Activated T-cell treated with anti-CD3 and anti-CD28 coated beads, Interleukin-2, amount 50 U/mL, for 4 hours (primary cell): ENCODE data around the gene TPD52L2. TPM values are rescaled to one million over a fixed set of nuclear protein-coding genes. Genes with fewer than 3 reads are reported as not detected.

Experiments
- ATAC-seq, 2 donors: fragments of 200-7000 bp; cut with Tn5 transposase; one replicate each; pipeline ENCODE4 v1.10.0; 2021
- DNase-seq: peaks from one replicate; pipeline ENCODE4 v3.0.0-alpha.2; 2020
- H3K27me3 Mint-ChIP-seq: one replicate; pipeline ENCODE4 v1.8.0; 2021; ENCODE audit warnings: low read depth, mixed read lengths
- H3K36me3 Mint-ChIP-seq: one replicate; pipeline ENCODE4 v1.8.0; 2022; ENCODE audit warnings: mixed read lengths; ENCODE audit not compliant: insufficient read depth
- H3K4me1 Mint-ChIP-seq: one replicate; pipeline ENCODE4 v1.8.0; 2021; ENCODE audit warnings: low read depth, mixed read lengths
- H3K4me3 Mint-ChIP-seq: one replicate; pipeline ENCODE4 v1.8.0; 2021; ENCODE audit warnings: mild to moderate bottlenecking, moderate library complexity, mixed read lengths
- H3K9me3 Mint-ChIP-seq: one replicate; pipeline ENCODE4 v1.8.0; 2021; ENCODE audit warnings: mixed read lengths
- total RNA-seq, 3 donors: library from RNA; stranded (reverse); gene quantifications; one replicate each; pipeline ENCODE4 v1.2.1, GENCODE V29; 2021

TPD52L2 gene
- 10 to 100 TPM; 87.4 to 95.0 (median 89.3) TPM for total RNA-seq

DNA sequence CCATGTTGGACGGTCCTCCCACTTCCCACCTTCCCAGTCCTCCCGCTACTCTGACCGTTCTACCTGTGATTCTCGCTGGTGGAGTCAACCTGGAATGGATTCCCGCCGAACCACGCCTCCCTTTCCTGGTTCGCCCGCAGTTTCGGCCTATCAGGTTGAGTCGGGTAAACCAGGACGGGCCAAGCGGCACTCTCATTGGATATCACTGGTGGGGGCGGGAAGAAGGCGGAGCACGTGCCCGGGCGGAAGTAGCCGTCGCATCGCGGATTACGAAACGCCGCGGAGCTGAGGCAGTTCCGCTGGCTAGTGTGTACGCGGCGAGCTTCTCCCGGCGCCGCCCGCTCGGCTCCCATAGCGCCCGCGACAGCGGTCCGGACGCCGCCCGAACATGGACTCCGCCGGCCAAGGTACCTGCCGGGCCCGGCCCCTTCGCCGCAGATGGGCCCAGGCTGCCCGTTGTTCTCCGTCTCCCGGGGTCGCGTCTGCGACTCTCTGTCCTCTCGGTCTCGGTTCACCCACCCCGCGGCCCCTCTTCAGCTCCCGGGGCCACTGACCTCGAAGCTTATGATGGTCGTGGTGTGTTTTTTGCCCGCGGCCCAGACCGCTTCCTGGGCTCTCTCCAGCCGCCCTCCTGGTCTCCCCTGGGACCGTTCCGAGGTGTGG lies at the start of gene TPD52L2:
TPD52L2 (plus strand) TSS at position 293 of the 663 bp plus-strand sequence; CDS start at position 389, 96 bp downstream.
- DNase-seq (peak; percentile 96), ATAC-seq (peak; percentile 85 to 88)
- Mint-ChIP-seq H3K36me3 (peaks cover 20% of the 10 kb centered on the region), H3K4me3 (peak within 1 kb of the TSS; percentile 88), H3K9me3 (no peaks in the 10 kb centered on the region), H3K4me1 (peaks cover 23% of the 10 kb centered on the region), H3K27me3 (no peaks in the 10 kb centered on the region)

DNA sequence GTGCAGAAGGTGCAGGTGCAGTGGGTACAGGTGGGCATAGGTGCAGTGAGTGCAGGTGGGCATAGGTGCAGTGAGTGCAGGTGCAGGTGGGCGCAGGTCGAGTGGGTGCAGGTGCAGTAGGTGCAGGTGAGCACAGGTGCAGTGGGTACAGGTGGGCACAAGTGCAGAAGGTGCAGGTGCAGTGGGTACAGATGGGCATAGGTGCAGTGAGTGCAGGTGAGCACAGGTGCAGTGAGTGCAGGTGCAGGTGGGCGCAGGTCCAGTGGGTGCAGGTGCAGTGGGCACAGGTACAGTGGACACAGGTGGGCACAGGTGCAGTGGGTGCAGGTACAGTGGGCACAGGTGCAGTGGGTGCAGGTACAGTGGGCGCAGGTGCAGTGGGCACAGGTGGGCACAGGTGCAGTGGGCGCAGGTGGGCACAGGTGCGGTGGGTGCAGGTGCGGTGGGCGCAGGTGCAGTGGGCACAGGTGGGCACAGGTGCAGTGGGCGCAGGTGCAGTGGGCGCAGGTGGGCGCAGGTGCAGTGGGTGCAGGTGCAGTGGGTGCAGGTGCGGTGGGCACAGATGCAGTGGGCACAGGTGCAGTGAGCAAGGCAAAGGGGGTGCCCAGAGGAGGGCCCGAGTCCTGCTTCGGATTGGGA lies 49.3 kb upstream of the TPD52L2 start:
- ATAC-seq (no peak), DNase-seq (no peak)
- H3K27me3 Mint-ChIP-seq: no peaks in the 10 kb centered on the region
- H3K9me3 Mint-ChIP-seq: no peaks in the 10 kb centered on the region
- no peak overlapping the region for H3K4me3 Mint-ChIP-seq
- H3K36me3 Mint-ChIP-seq: no peaks in the 10 kb centered on the region
- H3K4me1 Mint-ChIP-seq: no peaks in the 10 kb centered on the region

DNA sequence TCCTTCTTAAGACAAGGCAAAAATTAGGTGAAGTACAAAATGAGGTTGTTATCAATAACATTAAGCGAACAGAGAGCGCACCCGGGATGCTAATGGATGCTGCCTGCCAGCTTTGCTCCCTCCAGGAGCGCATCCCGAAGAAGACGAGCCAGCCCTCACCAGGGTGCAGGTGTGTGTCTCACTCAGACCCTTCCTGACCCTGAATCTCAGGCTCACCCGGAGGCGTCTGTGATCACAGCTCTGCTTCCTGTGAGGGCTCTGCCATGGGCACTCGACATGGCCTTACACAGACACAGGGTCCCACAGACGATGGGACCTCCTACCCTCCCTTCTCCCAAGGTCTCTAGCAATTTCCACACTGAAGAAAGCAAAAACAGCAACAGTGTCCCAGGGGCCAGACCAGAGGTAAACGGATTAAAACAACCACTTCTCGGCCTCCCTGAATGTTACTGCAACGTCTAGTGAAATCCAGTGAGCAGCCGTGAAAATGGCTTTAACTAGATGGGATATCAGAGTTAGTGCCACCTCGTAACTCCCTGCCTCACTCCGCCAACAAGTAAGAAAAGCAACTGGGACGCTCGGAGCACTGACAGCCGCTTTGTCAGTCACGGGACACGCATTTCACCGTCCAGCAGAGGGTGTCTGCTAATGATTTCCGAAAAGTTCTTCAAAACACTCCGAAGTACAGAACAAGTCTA lies 45.7 kb upstream of the TPD52L2 start:
- DNase-seq: no peak
- Mint-ChIP-seq H3K9me3 (no peaks in the 10 kb centered on the region), H3K4me1 (no peaks in the 10 kb centered on the region), H3K27me3 (peaks cover 12% of the 10 kb centered on the region), H3K36me3 (no peaks in the 10 kb centered on the region), H3K4me3 (peak overlapping the region; percentile 16)
- ATAC-seq: no peak

DNA sequence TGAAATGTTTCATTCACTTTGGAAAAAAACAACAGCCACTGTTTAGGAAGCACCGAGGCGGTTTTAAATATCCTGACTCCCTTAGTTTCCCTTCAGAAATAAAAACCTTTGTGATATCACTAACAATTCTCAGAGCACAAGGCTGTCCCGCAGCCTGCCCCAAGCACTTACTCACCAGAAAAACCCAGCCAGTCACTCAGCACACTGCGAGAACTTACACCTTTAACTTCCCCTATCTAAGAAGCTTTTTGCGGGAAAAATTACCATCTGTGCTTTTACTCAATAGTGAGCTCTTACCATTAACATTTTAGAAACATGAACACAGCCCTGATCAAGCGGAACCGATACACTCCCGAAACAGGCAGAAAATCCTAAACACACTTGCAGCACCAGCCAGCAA lies 43.3 kb upstream of the TPD52L2 start:
- Mint-ChIP-seq H3K4me3 (no peak overlapping the region), H3K27me3 (peaks cover 30% of the 10 kb centered on the region), H3K9me3 (no peaks in the 10 kb centered on the region), H3K36me3 (no peaks in the 10 kb centered on the region), H3K4me1 (peaks cover 2% of the 10 kb centered on the region)
- ATAC-seq (no peak), DNase-seq (no peak)

DNA sequence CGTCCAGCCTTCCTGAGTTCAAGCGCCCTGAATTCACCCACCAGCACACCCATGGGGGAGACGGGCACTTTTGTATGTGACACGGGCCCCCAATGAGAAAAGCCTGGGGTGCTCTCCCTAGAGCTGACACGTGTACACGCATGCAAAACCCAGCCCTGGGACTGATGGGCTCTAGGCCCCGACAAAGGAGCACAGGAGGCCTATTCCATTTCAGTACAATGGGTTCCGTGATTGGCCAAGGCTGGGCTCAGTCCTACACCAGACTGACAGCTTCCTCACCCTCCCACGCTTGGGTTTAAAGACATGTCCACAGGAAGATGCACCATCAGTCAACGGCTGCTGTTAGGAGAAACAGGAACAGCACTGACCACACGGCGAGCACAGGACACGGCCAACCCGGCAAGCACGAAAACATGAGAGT lies 42.8 kb upstream of the TPD52L2 start:
- Mint-ChIP-seq H3K9me3 (no peaks in the 10 kb centered on the region), H3K27me3 (peaks cover 33% of the 10 kb centered on the region), H3K4me3 (no peak overlapping the region), H3K4me1 (peaks cover 2% of the 10 kb centered on the region), H3K36me3 (no peaks in the 10 kb centered on the region)
- DNase-seq (no peak), ATAC-seq (no peak)

DNA sequence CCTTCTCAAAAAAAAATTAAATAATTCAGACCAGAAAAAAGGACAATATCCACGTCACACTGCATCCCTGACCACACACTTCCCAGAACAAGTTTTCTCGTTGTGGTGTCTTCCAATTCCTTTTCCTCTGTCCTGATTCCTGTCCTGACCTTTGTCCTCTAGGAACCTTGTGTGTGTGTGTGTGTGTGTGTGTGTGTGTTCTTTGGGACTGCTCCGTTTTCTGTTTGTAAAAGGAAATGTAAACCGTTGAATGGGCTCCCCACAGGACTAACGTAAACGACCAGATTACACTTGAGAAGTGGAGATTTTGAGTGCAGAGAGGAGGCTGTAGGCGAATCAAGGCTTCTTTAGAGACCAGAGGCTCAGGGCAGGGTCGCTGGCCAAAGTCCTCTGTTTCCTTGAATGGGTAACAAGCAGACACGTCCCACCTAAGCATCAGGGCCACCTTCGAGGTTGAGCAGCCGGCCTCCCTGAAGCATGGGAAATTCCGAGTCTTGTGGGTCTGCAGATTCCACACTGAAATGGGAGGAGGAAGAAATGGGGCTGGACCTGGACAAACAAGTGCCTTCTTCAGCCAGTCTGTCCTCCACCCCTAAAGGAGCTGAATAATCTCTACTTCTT lies 41.3 kb upstream of the TPD52L2 start:
- peaks cover 2% of the 10 kb centered on the region for H3K4me1 Mint-ChIP-seq
- peaks cover 44% of the 10 kb centered on the region for H3K27me3 Mint-ChIP-seq
- no peaks in the 10 kb centered on the region for H3K36me3 Mint-ChIP-seq
- no peak for ATAC-seq
- H3K4me3 Mint-ChIP-seq: no peak overlapping the region
- no peak for DNase-seq
- H3K9me3 Mint-ChIP-seq: no peaks in the 10 kb centered on the region

DNA sequence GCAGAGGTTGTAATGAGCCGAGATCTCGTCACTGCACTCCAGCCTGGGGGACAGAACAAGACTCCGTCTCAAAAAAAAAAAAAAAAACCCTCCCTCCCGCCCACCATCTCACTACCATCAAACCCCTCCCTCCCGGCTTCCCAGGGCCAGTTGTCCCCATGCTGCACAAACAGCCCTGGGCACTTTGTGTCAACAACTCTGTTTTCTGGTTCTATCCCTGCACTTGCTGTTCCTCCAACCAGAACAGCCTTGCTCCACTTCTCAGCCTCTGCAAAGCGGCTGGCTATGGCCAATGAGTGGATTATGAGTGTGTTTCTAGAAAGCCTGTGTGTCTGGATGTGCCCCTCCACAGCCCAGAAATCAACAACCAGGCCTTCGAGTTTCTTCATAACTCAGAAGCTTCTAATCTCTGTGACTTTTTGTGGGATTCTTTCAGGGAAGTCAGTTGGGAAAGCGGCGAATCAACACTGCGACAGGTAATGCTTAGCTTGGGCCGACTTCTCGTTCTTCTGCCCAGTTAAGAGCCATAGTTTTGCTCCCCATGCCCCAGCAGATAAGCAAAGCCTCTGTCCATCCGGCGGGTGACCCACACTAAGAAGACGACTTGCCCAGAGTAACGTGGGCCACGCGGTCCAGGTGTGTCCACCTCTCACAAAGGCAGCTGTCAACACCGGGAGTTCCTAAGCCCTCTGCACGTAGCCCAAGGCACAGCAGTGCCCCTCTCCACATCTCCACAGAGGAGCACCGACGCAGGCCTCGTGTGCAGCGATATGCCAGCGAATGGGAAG lies 39.5 kb upstream of the TPD52L2 start:
- H3K4me3 Mint-ChIP-seq: no peak overlapping the region
- peaks cover 13% of the 10 kb centered on the region for H3K4me1 Mint-ChIP-seq
- H3K36me3 Mint-ChIP-seq: no peaks in the 10 kb centered on the region
- ATAC-seq (no peak), DNase-seq (no peak)
- peaks cover 57% of the 10 kb centered on the region for H3K27me3 Mint-ChIP-seq
- no peaks in the 10 kb centered on the region for H3K9me3 Mint-ChIP-seq

DNA sequence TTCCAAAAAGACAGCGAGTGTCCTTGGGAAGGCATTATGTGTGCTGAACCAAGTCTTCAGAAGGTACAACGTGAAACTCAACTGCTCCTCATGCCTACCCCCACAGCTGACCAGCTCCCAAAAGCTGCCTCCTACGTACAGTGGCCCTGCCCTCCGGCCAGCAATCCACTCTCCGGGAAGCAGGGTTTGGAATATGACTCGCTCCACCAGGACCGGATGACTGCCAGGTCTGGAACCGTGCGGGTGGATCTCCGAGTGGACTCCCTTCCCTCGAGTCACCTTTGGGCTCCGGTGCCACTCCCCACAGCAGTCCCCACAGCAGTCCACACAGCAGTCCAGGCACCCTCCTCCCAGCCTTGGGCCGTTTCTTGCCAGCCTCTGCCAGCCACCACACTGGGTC lies 38.3 kb upstream of the TPD52L2 start:
- no peaks in the 10 kb centered on the region for H3K9me3 Mint-ChIP-seq
- H3K27me3 Mint-ChIP-seq: peaks cover 56% of the 10 kb centered on the region
- ATAC-seq: no peak
- H3K4me3 Mint-ChIP-seq: no peak overlapping the region
- no peak for DNase-seq
- peaks cover 13% of the 10 kb centered on the region for H3K4me1 Mint-ChIP-seq
- H3K36me3 Mint-ChIP-seq: no peaks in the 10 kb centered on the region

DNA sequence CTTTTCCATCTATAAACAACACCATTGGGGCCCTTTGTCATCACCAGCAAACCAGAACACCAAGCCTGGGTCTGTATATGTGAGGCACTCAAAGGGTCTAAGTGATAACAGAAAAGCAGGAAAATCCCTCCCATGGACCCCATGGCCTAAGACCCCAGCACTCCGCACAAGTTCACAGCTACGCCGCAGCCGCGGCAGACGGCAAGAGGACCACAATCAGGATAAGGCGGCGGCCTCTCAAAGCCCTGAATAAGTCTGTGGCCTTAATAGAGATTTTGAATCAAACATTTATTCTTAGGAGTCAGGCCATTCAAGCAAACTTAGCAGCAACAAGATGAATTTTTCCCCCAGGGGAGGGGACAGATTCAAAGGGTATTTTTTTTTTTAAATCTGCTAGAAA lies 36.9 kb upstream of the TPD52L2 start:
- no peak overlapping the region for H3K4me3 Mint-ChIP-seq
- peaks cover 13% of the 10 kb centered on the region for H3K4me1 Mint-ChIP-seq
- H3K9me3 Mint-ChIP-seq: no peaks in the 10 kb centered on the region
- no peaks in the 10 kb centered on the region for H3K36me3 Mint-ChIP-seq
- DNase-seq: no peak
- ATAC-seq: no peak
- peaks cover 59% of the 10 kb centered on the region for H3K27me3 Mint-ChIP-seq

DNA sequence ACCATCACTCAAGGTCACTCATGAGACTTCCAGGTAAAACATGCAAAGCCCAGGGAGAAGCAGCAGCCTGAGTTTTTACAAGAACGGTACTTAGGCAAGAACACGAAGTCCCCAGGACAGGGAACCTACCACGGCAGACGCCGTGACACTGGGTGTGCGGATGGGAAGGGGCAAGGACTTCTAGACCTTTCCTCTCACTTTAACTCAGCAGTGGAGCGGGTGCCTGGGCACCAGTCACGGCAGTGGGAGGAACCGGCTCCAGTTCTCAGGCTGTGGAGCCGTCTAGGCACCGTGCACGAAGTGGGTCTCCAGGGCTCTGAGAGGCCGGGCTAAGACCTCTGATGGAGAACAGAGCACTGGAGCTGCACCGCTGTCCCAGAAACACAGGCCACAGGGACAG lies 36.5 kb upstream of the TPD52L2 start:
- peaks cover 60% of the 10 kb centered on the region for H3K27me3 Mint-ChIP-seq
- no peaks in the 10 kb centered on the region for H3K36me3 Mint-ChIP-seq
- H3K4me3 Mint-ChIP-seq: no peak overlapping the region
- peaks cover 13% of the 10 kb centered on the region for H3K4me1 Mint-ChIP-seq
- H3K9me3 Mint-ChIP-seq: no peaks in the 10 kb centered on the region
- no peak for ATAC-seq
- no peak for DNase-seq

DNA sequence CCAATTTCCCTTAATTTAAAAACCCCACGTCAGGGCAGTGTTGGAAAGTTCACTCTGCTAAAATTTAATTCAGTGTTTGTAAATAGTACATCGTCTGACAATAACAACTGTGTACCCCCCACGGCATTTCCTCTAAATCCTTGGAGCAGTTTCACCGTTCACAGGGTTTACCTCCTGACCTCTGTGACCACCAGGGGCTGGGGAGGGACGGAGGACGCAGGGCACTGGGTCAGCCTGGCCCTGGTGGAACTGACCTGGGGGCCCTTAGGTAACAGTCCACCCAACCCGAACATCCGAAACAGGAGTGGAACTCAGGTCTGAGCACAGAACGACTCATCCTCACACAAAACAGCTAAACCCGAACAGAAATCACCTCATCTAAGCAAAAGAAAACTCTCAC lies 36.1 kb upstream of the TPD52L2 start:
- H3K4me1 Mint-ChIP-seq: peaks cover 13% of the 10 kb centered on the region
- peaks cover 59% of the 10 kb centered on the region for H3K27me3 Mint-ChIP-seq
- DNase-seq (no peak), ATAC-seq (no peak)
- no peaks in the 10 kb centered on the region for H3K9me3 Mint-ChIP-seq
- peak overlapping the region; percentile 86 for H3K4me3 Mint-ChIP-seq
- no peaks in the 10 kb centered on the region for H3K36me3 Mint-ChIP-seq

DNA sequence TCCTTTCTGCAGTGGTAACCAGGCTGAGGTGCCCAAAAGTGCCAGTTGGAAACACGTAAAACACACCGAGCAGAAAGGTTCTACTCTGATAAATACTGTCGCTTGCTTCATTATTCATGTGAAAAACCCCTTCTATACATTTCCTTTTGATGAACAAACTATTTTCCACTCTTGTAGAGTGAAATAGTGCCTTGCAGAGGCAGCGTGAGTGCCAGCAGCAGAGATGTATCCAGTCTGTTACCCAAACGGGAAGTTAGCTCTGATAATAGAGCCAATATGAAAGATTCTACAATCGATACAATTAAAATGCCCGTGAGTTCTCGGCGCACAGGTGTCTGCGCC lies 35.5 kb upstream of the TPD52L2 start:
- DNase-seq (no peak), ATAC-seq (peak in 1 of 2 donors; percentile 18)
- Mint-ChIP-seq H3K36me3 (no peaks in the 10 kb centered on the region), H3K4me1 (peaks cover 13% of the 10 kb centered on the region), H3K4me3 (peak overlapping the region; percentile 86), H3K9me3 (no peaks in the 10 kb centered on the region), H3K27me3 (peaks cover 55% of the 10 kb centered on the region)

DNA sequence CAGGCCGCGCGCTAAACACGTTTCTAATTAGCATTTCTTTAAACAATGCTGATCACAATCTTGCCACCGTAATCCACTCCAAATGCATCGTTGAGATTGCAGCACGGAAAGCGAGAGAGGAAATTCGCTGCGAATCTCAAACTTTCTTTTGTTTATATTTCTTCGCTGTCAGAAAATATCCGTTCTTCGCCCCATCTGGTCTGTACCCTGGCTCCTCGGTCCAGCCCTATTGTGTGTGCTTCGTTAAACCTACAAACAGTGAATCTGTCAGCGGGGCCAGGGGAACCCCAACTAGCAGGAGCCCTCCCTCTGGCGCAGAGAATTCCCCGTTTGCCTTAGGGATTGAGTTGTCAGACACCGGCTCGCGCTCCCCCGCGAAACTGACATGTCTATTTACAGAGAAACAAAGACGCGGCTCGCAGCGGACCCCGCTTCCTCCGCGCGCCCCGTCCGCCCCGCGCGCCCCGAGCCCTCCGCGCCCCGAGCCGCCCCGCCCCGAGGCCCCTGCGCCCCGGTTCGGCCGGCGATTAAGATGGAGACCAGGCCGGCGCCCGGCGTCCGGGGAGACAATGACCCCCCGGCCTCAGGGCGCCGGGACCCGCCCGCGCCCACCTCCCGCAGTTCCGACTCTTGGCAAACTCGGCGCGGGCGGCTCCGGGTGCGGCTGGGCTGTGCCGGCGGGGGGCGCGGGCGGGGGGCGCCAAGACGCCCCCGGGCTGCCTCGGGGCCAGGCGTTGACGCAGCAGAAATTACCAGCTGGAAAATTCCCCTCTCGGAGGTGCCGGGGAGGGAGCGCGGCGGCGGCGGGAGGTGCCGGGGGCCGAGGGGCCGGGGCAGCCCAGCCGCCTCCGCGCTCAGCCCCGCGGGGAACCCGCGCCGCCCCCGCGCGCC lies 34.9 kb upstream of the TPD52L2 start:
- no peaks in the 10 kb centered on the region for H3K36me3 Mint-ChIP-seq
- peaks cover 53% of the 10 kb centered on the region for H3K27me3 Mint-ChIP-seq
- no peak for DNase-seq
- H3K4me1 Mint-ChIP-seq: peaks cover 13% of the 10 kb centered on the region
- H3K9me3 Mint-ChIP-seq: no peaks in the 10 kb centered on the region
- peak in 1 of 2 donors; percentile 27 for ATAC-seq
- peak overlapping the region; percentile 86 for H3K4me3 Mint-ChIP-seq
